T-helper 1 cell treated with Interleukin-12 subunit alpha and Interleukin-12 subunit beta and Interleukin-4 antibody, amounts not matched to agents 30 μg/mL and 1 μg/mL, for 36 hours (primary cell): ENCODE measurements around the gene GPSM1.

Source experiments
- H3K27ac Mint-ChIP-seq: one replicate; pipeline ENCODE4 v1.8.0; 2021; ENCODE audit warnings: mild to moderate bottlenecking, mixed read lengths
- H3K27me3 Mint-ChIP-seq: one replicate; pipeline ENCODE4 v1.8.0; 2021; ENCODE audit warnings: low read depth, mixed read lengths
- H3K36me3 Mint-ChIP-seq: one replicate; pipeline ENCODE4 v1.8.0; 2021; ENCODE audit warnings: low read depth, mixed read lengths
- H3K4me1 Mint-ChIP-seq: one replicate; pipeline ENCODE4 v1.8.0; 2021; ENCODE audit warnings: low read depth, mixed read lengths
- H3K4me3 Mint-ChIP-seq: one replicate; pipeline ENCODE4 v1.8.0; 2021; ENCODE audit warnings: mild to moderate bottlenecking, moderate library complexity, mixed read lengths
- H3K9me3 Mint-ChIP-seq: one replicate; pipeline ENCODE4 v1.8.0; 2021; ENCODE audit warnings: mixed read lengths

The GPSM1 gene

GRCh38 chr9:136286359-136286986 is 40.9 kb upstream of the GPSM1 start:
- Mint-ChIP-seq H3K27ac (no peak overlapping the region), H3K4me1 (peaks cover 2% of the 10 kb centered on the region), H3K9me3 (no peaks in the 10 kb centered on the region), H3K4me3 (no peak overlapping the region), H3K36me3 (no peaks in the 10 kb centered on the region), H3K27me3 (no peaks in the 10 kb centered on the region)

- Mint-ChIP-seq H3K36me3 (no peaks in the 10 kb centered on the region), H3K9me3 (no peaks in the 10 kb centered on the region), H3K27me3 (no peaks in the 10 kb centered on the region), H3K27ac (no peak overlapping the region), H3K4me3 (no peak overlapping the region), H3K4me1 (peaks cover 2% of the 10 kb centered on the region)
Observed at GRCh38 chr9:136286987-136287379, 40.4 kb upstream of the GPSM1 start.

- no peak overlapping the region for H3K4me3 Mint-ChIP-seq
- H3K27me3 Mint-ChIP-seq = no peaks in the 10 kb centered on the region
- no peaks in the 10 kb centered on the region for H3K36me3 Mint-ChIP-seq
- H3K27ac Mint-ChIP-seq = no peak overlapping the region
- H3K9me3 Mint-ChIP-seq = no peaks in the 10 kb centered on the region
- peaks cover 2% of the 10 kb centered on the region for H3K4me1 Mint-ChIP-seq
Observed at GRCh38 chr9:136287960-136288753, 39.2 kb upstream of the GPSM1 start.

GRCh38 chr9:136289651-136290507 is 37.5 kb upstream of the GPSM1 start:
- Mint-ChIP-seq H3K27ac (no peak overlapping the region), H3K9me3 (no peaks in the 10 kb centered on the region), H3K4me3 (no peak overlapping the region), H3K27me3 (no peaks in the 10 kb centered on the region), H3K4me1 (no peaks in the 10 kb centered on the region), H3K36me3 (no peaks in the 10 kb centered on the region)

- Mint-ChIP-seq H3K4me1 (no peaks in the 10 kb centered on the region), H3K36me3 (no peaks in the 10 kb centered on the region), H3K27ac (no peak overlapping the region), H3K9me3 (no peaks in the 10 kb centered on the region), H3K4me3 (no peak overlapping the region), H3K27me3 (no peaks in the 10 kb centered on the region)
Observed at GRCh38 chr9:136290508-136291000, 36.8 kb upstream of the GPSM1 start.

- Mint-ChIP-seq H3K4me1 (no peaks in the 10 kb centered on the region), H3K36me3 (no peaks in the 10 kb centered on the region), H3K9me3 (no peaks in the 10 kb centered on the region), H3K27ac (no peak overlapping the region), H3K4me3 (no peak overlapping the region), H3K27me3 (no peaks in the 10 kb centered on the region)
Observed at GRCh38 chr9:136291306-136292025, 35.9 kb upstream of the GPSM1 start.

DNA sequence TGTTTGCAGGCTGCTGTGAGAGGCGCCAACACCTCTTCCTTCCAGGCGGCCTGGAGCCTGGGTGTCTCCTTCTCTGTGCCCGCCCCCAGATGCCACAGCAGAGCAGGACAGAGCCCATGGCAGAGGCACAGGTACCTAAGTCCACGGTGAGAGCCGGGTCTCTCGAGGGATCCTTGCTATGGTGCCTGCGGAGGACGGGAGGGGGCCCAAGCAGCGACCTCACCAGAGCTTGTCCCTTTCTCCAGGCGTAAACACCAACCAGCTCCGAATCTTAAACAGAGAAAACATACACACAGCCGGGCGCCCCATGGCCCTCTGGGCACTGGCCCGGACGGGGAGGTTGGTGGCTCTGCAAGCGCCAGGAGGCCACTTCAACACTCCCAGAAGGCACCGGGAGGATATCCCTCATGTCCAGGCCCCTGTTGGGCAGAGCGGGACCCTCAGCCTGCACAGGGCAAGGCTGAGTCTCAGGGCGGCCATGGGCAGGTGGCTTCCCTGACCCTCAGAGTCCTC is 35.3 kb upstream of the GPSM1 start:
- no peaks in the 10 kb centered on the region for H3K9me3 Mint-ChIP-seq
- no peaks in the 10 kb centered on the region for H3K4me1 Mint-ChIP-seq
- H3K36me3 Mint-ChIP-seq = no peaks in the 10 kb centered on the region
- no peak overlapping the region for H3K4me3 Mint-ChIP-seq
- H3K27me3 Mint-ChIP-seq = no peaks in the 10 kb centered on the region
- no peak overlapping the region for H3K27ac Mint-ChIP-seq

DNA sequence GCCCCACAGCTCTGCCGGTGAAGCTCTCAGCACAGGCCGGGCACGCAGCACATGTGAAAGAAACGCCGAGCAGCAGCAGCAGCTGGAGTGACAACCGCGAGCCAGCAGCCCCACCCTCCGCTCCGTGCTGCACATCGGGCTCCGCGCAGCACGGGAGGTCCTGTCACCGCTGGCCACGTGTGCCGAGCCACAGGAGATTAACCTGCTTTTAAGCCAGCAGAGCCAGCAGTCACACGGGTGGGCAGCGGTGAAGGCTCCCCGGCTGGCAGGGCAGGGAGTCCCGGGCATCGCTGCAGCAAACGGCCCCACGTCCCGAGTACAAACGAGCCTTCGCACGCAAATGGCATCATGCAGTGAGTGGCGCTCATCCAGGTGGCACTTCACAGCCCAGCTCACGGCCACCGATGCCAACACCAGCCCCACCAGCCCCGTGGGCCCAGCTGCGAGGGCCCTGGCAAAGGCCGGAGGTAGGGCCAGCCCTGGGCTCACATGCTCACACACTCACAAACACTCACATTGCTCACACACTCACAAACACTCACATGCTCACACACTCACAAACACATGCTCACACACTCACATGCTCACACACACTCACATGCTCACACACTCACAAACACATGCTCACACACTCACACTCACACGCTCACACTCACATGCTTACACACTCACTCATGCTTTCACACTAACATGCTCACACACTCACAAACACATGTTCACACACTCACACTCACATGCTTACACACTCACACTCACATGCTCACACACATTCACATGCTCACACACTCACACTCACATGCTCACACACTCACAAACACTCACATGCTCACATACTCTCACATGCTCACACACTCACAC is 34.5 kb upstream of the GPSM1 start:
- Mint-ChIP-seq H3K27ac (no peak overlapping the region), H3K27me3 (no peaks in the 10 kb centered on the region), H3K9me3 (no peaks in the 10 kb centered on the region), H3K4me1 (no peaks in the 10 kb centered on the region), H3K36me3 (no peaks in the 10 kb centered on the region), H3K4me3 (no peak overlapping the region)

DNA sequence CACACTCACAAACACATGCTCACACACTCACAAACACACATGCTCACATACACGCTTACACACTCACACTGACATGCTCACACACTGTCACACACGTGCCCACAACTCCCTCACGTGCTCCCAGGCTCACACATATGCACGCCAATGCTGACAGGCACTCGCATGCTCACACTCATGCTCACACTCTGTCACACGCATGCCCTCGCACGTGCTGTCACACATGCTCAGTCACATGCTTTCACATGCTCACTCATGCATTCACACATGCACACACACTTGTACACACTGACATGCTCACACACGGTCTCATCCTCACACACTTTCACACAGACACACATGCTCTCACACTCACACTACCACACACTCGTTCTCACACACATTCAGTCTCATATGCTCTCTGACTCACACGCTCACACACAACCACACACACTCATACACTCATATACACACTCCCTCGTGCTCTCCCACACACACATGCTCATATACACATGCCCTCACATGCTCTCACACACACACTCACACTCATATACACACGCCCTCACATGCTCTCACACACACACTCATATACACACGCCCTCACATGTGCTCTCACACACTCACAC is 33.8 kb upstream of the GPSM1 start:
- no peak overlapping the region for H3K4me3 Mint-ChIP-seq
- no peaks in the 10 kb centered on the region for H3K27me3 Mint-ChIP-seq
- no peaks in the 10 kb centered on the region for H3K4me1 Mint-ChIP-seq
- no peaks in the 10 kb centered on the region for H3K36me3 Mint-ChIP-seq
- H3K27ac Mint-ChIP-seq = no peak overlapping the region
- H3K9me3 Mint-ChIP-seq = no peaks in the 10 kb centered on the region

- no peak overlapping the region for H3K27ac Mint-ChIP-seq
- no peaks in the 10 kb centered on the region for H3K9me3 Mint-ChIP-seq
- no peak overlapping the region for H3K4me3 Mint-ChIP-seq
- H3K36me3 Mint-ChIP-seq = no peaks in the 10 kb centered on the region
- H3K27me3 Mint-ChIP-seq = no peaks in the 10 kb centered on the region
- no peaks in the 10 kb centered on the region for H3K4me1 Mint-ChIP-seq
Observed at GRCh38 chr9:136294437-136294836, 32.9 kb upstream of the GPSM1 start.

- H3K27me3 Mint-ChIP-seq = no peaks in the 10 kb centered on the region
- H3K4me1 Mint-ChIP-seq = no peaks in the 10 kb centered on the region
- H3K36me3 Mint-ChIP-seq = no peaks in the 10 kb centered on the region
- no peaks in the 10 kb centered on the region for H3K9me3 Mint-ChIP-seq
- no peak overlapping the region for H3K4me3 Mint-ChIP-seq
- no peak overlapping the region for H3K27ac Mint-ChIP-seq
Observed at GRCh38 chr9:136295055-136295454, 32.3 kb upstream of the GPSM1 start.

GRCh38 chr9:136295542-136296433 is 31.6 kb upstream of the GPSM1 start:
- Mint-ChIP-seq H3K27me3 (no peaks in the 10 kb centered on the region), H3K4me3 (no peak overlapping the region), H3K36me3 (no peaks in the 10 kb centered on the region), H3K4me1 (no peaks in the 10 kb centered on the region), H3K9me3 (no peaks in the 10 kb centered on the region), H3K27ac (no peak overlapping the region)
